DMS153 treated with DMSO at 0.1 percent for 48 hours (cell line): ENCODE data around the gene PLD4.
"Not testable (repeated sequence)": the region's sequence is repeated elsewhere in the genome, so short reads cannot be mapped to it uniquely, and the experiment has no call there.

Experiments
- DNase-seq: peaks from one replicate; lab custom pipeline; 2025; ENCODE audit not compliant: unreplicated experiment; lab: John Stamatoyannopoulos, UW

The PLD4 gene

GRCh38 chr14:104898195-104898558 is 26.5 kb upstream of the PLD4 start:
- no peak for DNase-seq

GRCh38 chr14:104898870-104899510 is 25.7 kb upstream of the PLD4 start:
- DNase-seq, result no peak

- no peak for DNase-seq
These were observed 24.9 kb upstream of the PLD4 start for GRCh38 chr14:104899781-104900180.

GRCh38 chr14:104900639-104901512 is 23.8 kb upstream of the PLD4 start:
- no peak for DNase-seq

GRCh38 chr14:104903990-104904389 is 20.7 kb upstream of the PLD4 start:
- DNase-seq, result no peak

- not testable (repeated sequence) for DNase-seq
These were observed 19.8 kb upstream of the PLD4 start for GRCh38 chr14:104904650-104905578.

GRCh38 chr14:104905579-104905933 is 19.1 kb upstream of the PLD4 start:
- DNase-seq, result not testable (repeated sequence)

- DNase-seq, result no peak
These were observed 16.4 kb upstream of the PLD4 start for GRCh38 chr14:104908303-104908702.

GRCh38 chr14:104912053-104912452 is 12.6 kb upstream of the PLD4 start:
- no peak for DNase-seq

- no peak for DNase-seq
These were observed 11.2 kb upstream of the PLD4 start for GRCh38 chr14:104913435-104913834.

- no peak for DNase-seq
These were observed 7.6 kb upstream of the PLD4 start for GRCh38 chr14:104917116-104917515.

GRCh38 chr14:104917993-104918392 is 6.7 kb upstream of the PLD4 start:
- DNase-seq, result no peak

GRCh38 chr14:104919152-104919992 is 5.3 kb upstream of the PLD4 start:
- not testable (repeated sequence) for DNase-seq

- no peak for DNase-seq
These were observed 4.7 kb upstream of the PLD4 start for GRCh38 chr14:104919993-104920315.

- no peak for DNase-seq
These were observed 849 bp upstream of the PLD4 start for GRCh38 chr14:104923640-104924420.

- DNase-seq, result no peak
These were observed 655 bp downstream of the PLD4 start for GRCh38 chr14:104925214-104925854.

- DNase-seq, result no peak
These were observed 1.4 kb downstream of the PLD4 start for GRCh38 chr14:104925855-104926609.

GRCh38 chr14:104926619-104927431 is 2.1 kb downstream of the PLD4 start:
- no peak for DNase-seq
